ENCODE data around the gene SH3RF3.

SH3RF3 gene

GRCh38 chr2:109139865-109140396 is 10.9 kb downstream of the SH3RF3 start:
- DNase-seq (ENCODE audit: low read depth), result peak; percentile 30

- DNase-seq (ENCODE audit: low read depth), result no peak
These were observed 12.1 kb downstream of the SH3RF3 start for GRCh38 chr2:109141006-109141600.

GRCh38 chr2:109141727-109142283 is 12.8 kb downstream of the SH3RF3 start:
- DNase-seq (ENCODE audit: low read depth), result no peak

GRCh38 chr2:109142416-109143210 is 13.6 kb downstream of the SH3RF3 start:
- no peak for DNase-seq (ENCODE audit: low read depth)

- DNase-seq (ENCODE audit: low read depth), result no peak
These were observed 14.5 kb downstream of the SH3RF3 start for GRCh38 chr2:109143214-109144187.

GRCh38 chr2:109144271-109144670 is 15.3 kb downstream of the SH3RF3 start:
- DNase-seq (ENCODE audit: low read depth), result no peak

- no peak for DNase-seq (ENCODE audit: low read depth)
These were observed 15.7 kb downstream of the SH3RF3 start for GRCh38 chr2:109144721-109145120.

GRCh38 chr2:109145286-109145685 is 16.3 kb downstream of the SH3RF3 start:
- no peak for DNase-seq (ENCODE audit: low read depth)

GRCh38 chr2:109147405-109147804 is 18.4 kb downstream of the SH3RF3 start:
- no peak for DNase-seq (ENCODE audit: low read depth)

- DNase-seq (ENCODE audit: low read depth), result peak; percentile 51
These were observed 19.2 kb downstream of the SH3RF3 start for GRCh38 chr2:109148117-109148746.

- no peak for DNase-seq (ENCODE audit: low read depth)
These were observed 20.1 kb downstream of the SH3RF3 start for GRCh38 chr2:109148991-109149645.

GRCh38 chr2:109150559-109150958 is 21.6 kb downstream of the SH3RF3 start:
- no peak for DNase-seq (ENCODE audit: low read depth)

- no peak for DNase-seq (ENCODE audit: low read depth)
These were observed 22.5 kb downstream of the SH3RF3 start for GRCh38 chr2:109151519-109151918.

GRCh38 chr2:109153005-109153784 is 24.2 kb downstream of the SH3RF3 start:
- no peak for DNase-seq (ENCODE audit: low read depth)

- no peak for DNase-seq (ENCODE audit: low read depth)
These were observed 24.8 kb downstream of the SH3RF3 start for GRCh38 chr2:109153807-109154206.

GRCh38 chr2:109154226-109154625 is 25.2 kb downstream of the SH3RF3 start:
- DNase-seq (ENCODE audit: low read depth), result no peak

GRCh38 chr2:109155553-109156451 is 26.8 kb downstream of the SH3RF3 start:
- DNase-seq (ENCODE audit: low read depth), result no peak

GRCh38 chr2:109157563-109158105 is 28.6 kb downstream of the SH3RF3 start:
- no peak for DNase-seq (ENCODE audit: low read depth)

- no peak for DNase-seq (ENCODE audit: low read depth)
These were observed 29.2 kb downstream of the SH3RF3 start for GRCh38 chr2:109158237-109158636.

Data from ELR (cell line).